Measurements from ENCODE around the gene LMTK3.

- TF ChIP-seq EP300 (conservative IDR thresholded peaks at IDR 0.05; ENCODE audit: poor library complexity, severe bottlenecking): no peak
- no peak for TF ChIP-seq SMC3 (conservative IDR thresholded peaks at IDR 0.05; ENCODE audit: poor library complexity)
- TF ChIP-seq REST (IDR thresholded peaks at IDR 0.05; ENCODE audit: borderline replicate concordance): no peak
Observed at GRCh38 chr19:48469934-48470680, 41.5 kb downstream of the LMTK3 start.
